Chondrocyte (in vitro differentiated cells): ENCODE measurements around the gene PIK3C2B. TPM values are rescaled to one million over a fixed set of nuclear protein-coding genes. Genes with fewer than 3 reads are reported as not detected.

Experiments
- DNase-seq: peaks from one replicate; pipeline ENCODE4 v3.0.0; 2021; ENCODE audit warnings: mixed read lengths, low spot score
- H3K27ac Mint-ChIP-seq: one replicate; pipeline ENCODE4 v1.8.0; 2021; ENCODE audit warnings: mild to moderate bottlenecking, moderate library complexity, mixed read lengths; ENCODE audit not compliant: unreplicated experiment
- H3K27me3 Mint-ChIP-seq: 2 replicates; pipeline ENCODE4 v1.8.0; 2021; ENCODE audit warnings: low read depth, mixed read lengths
- H3K36me3 Mint-ChIP-seq: 2 replicates; pipeline ENCODE4 v1.8.0; 2021; ENCODE audit warnings: low read depth, mixed read lengths
- H3K4me1 Mint-ChIP-seq: 2 replicates; pipeline ENCODE4 v1.8.0; 2021; ENCODE audit warnings: low read depth, mild to moderate bottlenecking, mixed read lengths
- H3K4me3 Mint-ChIP-seq: one replicate; pipeline ENCODE4 v1.8.0; 2021; ENCODE audit warnings: mild to moderate bottlenecking, moderate library complexity, mixed read lengths; ENCODE audit not compliant: unreplicated experiment
- H3K9me3 Mint-ChIP-seq: 2 replicates; pipeline ENCODE4 v1.8.0; 2021; ENCODE audit warnings: low read depth, mixed read lengths
- CTCF ChIP-seq: fragments of 200-600 bp; sonication (generic); IDR thresholded peaks from 2 replicates; pipeline ENCODE4 v1.5.0; 2021; ENCODE audit warnings: antibody characterized with exemption, mild to moderate bottlenecking, moderate library complexity
- total RNA-seq: library from RNA; stranded (reverse); gene quantifications from 3 replicates; pipeline ENCODE4 v1.2.1, GENCODE V29; 2021

The PIK3C2B gene
- total RNA-seq, 1 donor from 2014 or later = 19.5 TPM

- H3K36me3 Mint-ChIP-seq = peaks cover 14% of the 10 kb centered on the region
- no peaks in the 10 kb centered on the region for H3K9me3 Mint-ChIP-seq
- no peaks in the 10 kb centered on the region for H3K27me3 Mint-ChIP-seq
- DNase-seq = peak; percentile 63
- H3K27ac Mint-ChIP-seq = no peak overlapping the region
- H3K4me1 Mint-ChIP-seq = peaks cover 37% of the 10 kb centered on the region
- TF ChIP-seq CTCF = no peak
- H3K4me3 Mint-ChIP-seq = no peak overlapping the region
Observed at GRCh38 chr1:204469304-204469703, 25.3 kb downstream of the PIK3C2B start.

GRCh38 chr1:204468766-204469302, 25.8 kb downstream of the PIK3C2B start:
- TF ChIP-seq CTCF = no peak
- Mint-ChIP-seq H3K4me1 (peaks cover 35% of the 10 kb centered on the region), H3K27ac (no peak overlapping the region), H3K9me3 (no peaks in the 10 kb centered on the region), H3K4me3 (no peak overlapping the region), H3K36me3 (peaks cover 15% of the 10 kb centered on the region), H3K27me3 (no peaks in the 10 kb centered on the region)
- DNase-seq = peak; percentile 80

- H3K27me3 Mint-ChIP-seq = no peaks in the 10 kb centered on the region
Observed at GRCh38 chr1:204468206-204468605, 26.4 kb downstream of the PIK3C2B start.

GRCh38 chr1:204466416-204467405, 27.9 kb downstream of the PIK3C2B start:
- H3K4me3 Mint-ChIP-seq = no peak overlapping the region
- DNase-seq = peak; percentile 79
- H3K4me1 Mint-ChIP-seq = peaks cover 24% of the 10 kb centered on the region
- peak overlapping the region; percentile 87 for H3K27ac Mint-ChIP-seq
- H3K9me3 Mint-ChIP-seq = no peaks in the 10 kb centered on the region
- H3K36me3 Mint-ChIP-seq = peaks cover 18% of the 10 kb centered on the region
- H3K27me3 Mint-ChIP-seq = no peaks in the 10 kb centered on the region
- no peak for TF ChIP-seq CTCF

More at GRCh38 chr1:204468206-204468605, 26.4 kb downstream of the PIK3C2B start:
- peaks cover 18% of the 10 kb centered on the region for H3K36me3 Mint-ChIP-seq
- H3K9me3 Mint-ChIP-seq = no peaks in the 10 kb centered on the region
- H3K4me1 Mint-ChIP-seq = peaks cover 28% of the 10 kb centered on the region
- H3K4me3 Mint-ChIP-seq = no peak overlapping the region
- no peak for TF ChIP-seq CTCF
- no peak overlapping the region for H3K27ac Mint-ChIP-seq
- DNase-seq = peak; percentile 30

- peak overlapping the region; percentile 57 for H3K27ac Mint-ChIP-seq
- no peak for TF ChIP-seq CTCF
- no peak overlapping the region for H3K4me3 Mint-ChIP-seq
- no peaks in the 10 kb centered on the region for H3K27me3 Mint-ChIP-seq
- peaks cover 21% of the 10 kb centered on the region for H3K36me3 Mint-ChIP-seq
- H3K9me3 Mint-ChIP-seq = no peaks in the 10 kb centered on the region
- H3K4me1 Mint-ChIP-seq = peaks cover 24% of the 10 kb centered on the region
- DNase-seq = peak; percentile 54
Observed at GRCh38 chr1:204465546-204466415, 28.8 kb downstream of the PIK3C2B start.
